HG03135 (cell line): ENCODE results near the gene CUBN.

Experiments
- ATAC-seq: cut with Tn5 transposase; IDR thresholded peaks from one replicate; pipeline ENCODE4 v1.9.1; 2021; ENCODE audit warnings: mild to moderate bottlenecking, moderate library complexity; ENCODE audit not compliant: unreplicated experiment

The CUBN gene

DNA sequence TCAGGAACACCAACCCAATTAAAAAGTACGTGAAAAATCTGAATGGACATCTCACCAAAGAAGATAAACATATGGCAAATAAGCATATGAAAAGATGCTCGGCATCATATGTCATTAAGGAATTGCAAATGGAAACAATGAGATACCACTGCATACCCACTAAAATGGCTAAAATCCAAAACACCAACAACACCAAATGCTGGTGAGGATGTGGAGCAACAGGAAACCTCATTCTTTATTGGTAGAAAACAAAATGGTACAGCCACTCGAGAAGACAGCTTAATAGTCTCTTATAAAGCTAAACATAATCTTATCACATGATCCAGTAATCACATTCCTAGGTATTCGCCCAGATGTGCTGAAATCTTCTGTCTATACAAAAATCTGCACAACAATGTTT, 325.5 kb downstream of the CUBN start:
- no peak for ATAC-seq

GRCh38 chr10:16803464-16803863, 326.1 kb downstream of the CUBN start:
- no peak for ATAC-seq

- ATAC-seq = peak; percentile 72
These were observed 330.0 kb downstream of the CUBN start for GRCh38 chr10:16799621-16800020.

DNA sequence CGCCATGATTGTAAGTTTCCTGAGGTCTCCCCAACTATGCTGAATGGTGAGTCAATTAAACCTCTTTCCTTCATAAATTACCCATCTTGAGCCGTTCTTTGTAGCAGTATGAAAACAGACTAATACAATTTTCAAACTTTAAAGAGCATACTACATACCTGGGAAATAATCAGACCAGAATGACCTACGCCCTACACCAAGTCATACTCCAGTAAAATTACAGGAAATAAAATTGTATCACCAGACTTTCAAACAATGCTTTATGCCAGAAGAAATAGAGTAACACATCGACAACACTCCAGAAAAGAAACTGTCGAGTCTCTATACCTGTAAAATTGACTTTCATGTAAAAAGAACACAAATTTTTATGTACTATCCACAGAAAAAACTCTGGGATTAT, 331.0 kb downstream of the CUBN start:
- ATAC-seq = no peak

- ATAC-seq = no peak
These were observed 334.1 kb downstream of the CUBN start for GRCh38 chr10:16795410-16796073.

DNA sequence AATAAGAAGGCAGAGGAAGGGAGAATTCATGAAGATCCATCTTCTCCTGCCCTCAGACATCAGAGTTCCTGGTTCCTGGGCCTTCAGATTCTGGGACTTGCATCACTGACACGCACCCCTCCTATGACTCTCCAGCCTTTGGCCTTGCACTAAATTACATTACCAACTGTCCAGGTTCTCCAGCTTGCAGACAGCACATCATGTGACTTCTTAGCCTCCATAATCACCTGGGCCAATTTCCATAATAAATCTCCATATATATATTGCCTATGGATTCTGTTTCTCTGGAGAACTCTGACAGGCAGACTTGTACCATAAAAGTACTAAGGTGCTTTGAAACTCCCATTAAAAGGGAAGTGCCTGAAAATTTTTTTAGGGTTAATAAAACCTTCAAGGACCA, 335.6 kb downstream of the CUBN start:
- no peak for ATAC-seq

DNA sequence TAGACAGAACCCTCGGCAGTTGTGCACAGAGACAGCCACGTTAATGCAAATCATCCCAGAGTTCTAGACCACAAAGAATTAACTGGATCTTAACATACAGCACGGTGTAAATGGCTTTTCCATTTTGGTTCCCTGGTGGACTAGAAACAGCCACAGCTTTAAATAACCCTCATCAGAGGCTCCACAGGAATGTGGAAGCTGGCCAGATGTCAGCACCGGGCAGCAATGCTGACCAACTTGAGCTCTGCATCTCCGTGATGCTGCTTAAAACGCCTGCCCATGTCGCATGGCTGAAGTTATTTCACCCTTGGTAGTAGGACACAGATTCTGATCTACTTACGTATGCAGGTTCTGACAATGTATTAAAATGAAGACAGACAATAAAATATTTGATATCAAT, 336.9 kb downstream of the CUBN start:
- ATAC-seq = no peak

DNA sequence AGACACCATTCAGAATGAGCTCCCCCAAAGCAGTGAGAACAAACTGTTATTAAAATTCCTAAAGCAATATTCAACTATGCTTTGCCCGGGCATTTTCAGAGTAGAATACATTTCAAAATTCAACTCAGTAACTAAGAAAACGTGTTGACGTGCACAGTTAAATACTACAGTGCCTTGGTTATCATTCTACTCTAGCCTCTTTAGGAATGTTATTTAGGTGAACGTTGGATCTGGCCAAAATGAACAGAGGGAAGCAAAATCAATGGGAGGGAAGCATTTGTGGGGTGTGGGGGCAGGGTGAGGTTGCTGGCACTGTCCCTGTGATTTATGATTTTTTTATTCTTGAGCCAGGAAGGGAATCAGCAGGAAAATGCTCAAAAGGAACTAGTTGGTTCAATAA, 339.8 kb downstream of the CUBN start:
- no peak for ATAC-seq

DNA sequence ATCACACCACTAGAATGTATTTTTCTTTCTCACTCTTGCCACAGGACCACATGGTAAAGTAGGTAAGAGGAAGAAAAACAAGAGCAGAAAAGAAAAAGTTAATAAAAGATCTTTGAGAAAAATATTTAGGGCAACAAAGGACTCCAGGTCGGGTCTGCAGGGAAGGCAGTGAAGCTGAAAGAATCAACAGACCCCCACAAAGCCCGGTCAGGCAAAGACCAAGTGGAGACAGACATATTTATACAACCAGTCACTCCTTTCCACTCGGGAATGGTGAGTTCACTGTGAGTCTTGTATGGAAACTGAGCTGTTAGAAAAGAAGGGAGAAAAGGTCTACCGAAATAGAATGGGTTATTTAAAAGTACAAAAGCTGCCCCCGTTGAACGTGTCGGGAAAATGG, 340.4 kb downstream of the CUBN start:
- ATAC-seq = no peak

DNA sequence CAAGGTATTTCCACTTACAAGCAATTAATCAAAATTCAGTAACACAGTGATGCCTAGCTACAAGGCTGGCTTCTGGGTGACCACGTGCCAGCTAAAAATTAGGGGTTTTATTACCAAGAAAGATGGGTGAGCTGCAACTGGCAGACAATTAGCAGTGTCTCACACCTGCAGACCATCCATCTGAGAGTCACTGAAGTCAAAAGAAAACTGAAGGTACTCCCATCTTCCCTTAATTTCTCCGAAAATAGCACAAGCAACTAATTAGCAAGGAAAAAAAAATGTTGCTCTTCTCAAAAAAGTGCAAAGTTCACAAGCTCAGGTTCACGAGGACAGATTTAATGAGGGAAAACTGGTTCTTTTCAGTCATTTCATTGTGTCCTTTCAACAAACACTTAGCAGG, 340.8 kb downstream of the CUBN start:
- ATAC-seq = no peak

GRCh38 chr10:16788125-16788524, 341.5 kb downstream of the CUBN start:
- ATAC-seq = no peak

GRCh38 chr10:16787361-16787791, 342.2 kb downstream of the CUBN start:
- ATAC-seq = peak; percentile 83

- no peak for ATAC-seq
These were observed 349.2 kb downstream of the CUBN start for GRCh38 chr10:16780338-16780880.

DNA sequence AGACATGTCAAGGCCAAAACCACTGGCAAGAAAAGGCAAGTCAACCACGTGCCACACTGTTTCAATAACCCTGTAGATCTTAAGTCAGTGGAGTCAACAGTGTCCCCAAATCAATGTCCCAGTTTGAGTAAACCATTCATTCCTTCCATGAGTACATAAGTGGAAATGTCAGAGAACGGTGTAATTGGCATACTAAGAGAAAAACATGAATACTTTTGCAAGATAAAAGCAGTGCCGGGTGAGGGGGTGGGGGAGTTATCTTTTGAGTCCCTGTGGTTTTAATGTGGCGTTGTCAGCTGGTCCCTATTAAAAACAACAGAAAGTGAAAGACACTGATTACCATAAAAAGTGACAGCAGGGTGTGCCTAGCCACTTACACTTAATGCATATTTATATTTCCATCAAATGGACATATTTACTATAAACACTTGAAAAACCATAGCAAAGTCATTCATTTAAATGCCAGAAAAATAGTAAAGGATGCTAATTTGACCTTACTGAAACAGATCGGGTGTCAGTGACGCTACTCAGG, 350.2 kb downstream of the CUBN start:
- no peak for ATAC-seq

DNA sequence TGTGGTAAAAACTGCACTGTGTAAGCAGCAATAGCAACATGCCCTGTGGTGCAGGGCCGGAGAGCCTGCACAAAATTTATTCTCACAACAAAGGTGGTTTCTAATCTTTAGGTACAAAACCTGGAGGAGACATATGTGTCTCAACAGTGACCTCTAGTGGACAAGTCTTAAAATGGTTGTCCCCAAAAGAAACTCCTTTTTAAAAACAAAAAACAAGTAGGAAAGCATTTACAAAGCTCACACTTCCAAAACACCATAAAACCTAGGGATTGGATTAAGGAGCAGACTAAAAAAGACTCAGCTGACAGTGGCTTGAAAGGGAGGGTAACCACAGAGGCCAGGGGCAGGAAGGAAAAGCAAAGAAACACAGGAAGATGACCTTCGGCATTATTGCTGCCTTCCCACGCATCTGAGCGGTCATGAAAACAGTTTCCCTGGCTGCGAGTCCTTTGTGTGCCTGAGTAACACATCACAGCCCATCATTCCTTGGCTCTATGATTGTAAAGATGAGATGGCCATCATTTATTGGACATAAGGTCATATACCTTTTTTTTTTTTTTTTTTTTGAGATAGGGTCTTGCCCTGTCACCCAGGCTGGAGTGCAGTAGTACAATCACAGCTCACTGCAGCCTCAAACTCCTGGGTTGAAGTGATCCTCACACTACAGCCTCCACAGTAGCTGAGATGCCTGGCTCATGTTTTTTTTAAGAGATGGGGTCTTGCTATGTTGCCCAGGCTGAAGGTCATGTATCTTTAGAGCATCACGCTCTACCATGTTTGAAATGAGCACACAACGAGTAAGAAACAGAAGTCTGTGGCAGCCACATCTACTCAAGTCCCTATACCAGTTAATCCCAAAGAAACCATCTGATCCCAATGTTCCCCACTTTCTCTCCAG, 351.9 kb downstream of the CUBN start:
- ATAC-seq = no peak

- ATAC-seq = no peak
These were observed 352.7 kb downstream of the CUBN start for GRCh38 chr10:16776896-16777295.
